SH-SY5Y (cell line): ENCODE measurements around the gene STX2.

Experiments
- GATA2 ChIP-seq: IDR thresholded peaks from 2 replicates; pipeline ENCODE4 v1.6.1; 2011; ENCODE audit warnings: mild to moderate bottlenecking, low read depth, low read length
- GATA3 ChIP-seq: IDR thresholded peaks from 2 replicates; pipeline ENCODE4 v1.6.1; 2011; ENCODE audit warnings: low read depth, mild to moderate bottlenecking, low read length, moderate library complexity

DNA sequence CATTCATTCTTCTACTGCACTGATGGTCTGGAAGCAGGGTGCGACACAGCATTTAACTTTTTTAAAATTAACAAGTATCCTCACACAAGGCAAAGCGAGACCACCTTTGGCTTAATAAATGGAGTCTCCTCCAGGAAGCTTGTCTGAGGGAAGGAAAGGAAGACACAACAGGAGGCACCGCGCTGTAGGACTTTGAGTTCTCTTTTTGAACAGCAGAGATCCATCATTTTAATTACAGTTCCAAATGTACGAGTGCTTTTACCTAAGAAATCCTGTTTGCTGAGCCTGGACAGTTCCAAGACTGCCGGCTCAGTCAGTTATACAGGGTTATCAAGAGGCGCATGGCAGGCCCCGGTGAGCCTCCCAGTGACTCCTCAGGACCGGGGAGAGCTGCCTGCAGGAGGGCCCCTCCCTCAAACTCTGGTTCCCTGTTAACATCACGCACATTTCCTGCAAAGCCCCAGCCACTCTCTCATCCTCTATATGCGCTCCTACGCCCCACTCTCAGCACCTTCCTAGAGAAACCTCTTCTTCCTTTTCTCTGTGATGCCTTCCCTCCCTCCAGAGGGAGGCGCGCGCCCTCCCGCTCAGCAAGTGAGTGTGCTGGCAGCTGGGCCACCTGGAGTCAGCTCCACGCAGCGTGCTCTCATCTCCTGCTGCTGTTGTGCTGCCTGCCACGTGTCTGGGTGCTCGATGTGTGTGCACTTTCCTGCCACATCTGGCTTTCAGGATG lies 46.1 kb downstream of the STX2 start:
- TF ChIP-seq GATA2 (no peak), GATA3 (no peak)
